GM19239 (cell line): Measurements from ENCODE around the gene IRF4.
A peak's percentile ranks its signal among the peaks of the same experiment; 100 is the strongest.

Experiments
- DNase-seq: peaks from one replicate; pipeline ENCODE4 v3.0.0; 2011; ENCODE audit warnings: low spot score; ENCODE audit not compliant: insufficient read length
- FAIRE-seq: peaks from 2 replicates; lab custom pipeline; 2011; peaks lifted over from hg19 to GRCh38; lab: Jason Lieb, UNC

IRF4 gene

DNA sequence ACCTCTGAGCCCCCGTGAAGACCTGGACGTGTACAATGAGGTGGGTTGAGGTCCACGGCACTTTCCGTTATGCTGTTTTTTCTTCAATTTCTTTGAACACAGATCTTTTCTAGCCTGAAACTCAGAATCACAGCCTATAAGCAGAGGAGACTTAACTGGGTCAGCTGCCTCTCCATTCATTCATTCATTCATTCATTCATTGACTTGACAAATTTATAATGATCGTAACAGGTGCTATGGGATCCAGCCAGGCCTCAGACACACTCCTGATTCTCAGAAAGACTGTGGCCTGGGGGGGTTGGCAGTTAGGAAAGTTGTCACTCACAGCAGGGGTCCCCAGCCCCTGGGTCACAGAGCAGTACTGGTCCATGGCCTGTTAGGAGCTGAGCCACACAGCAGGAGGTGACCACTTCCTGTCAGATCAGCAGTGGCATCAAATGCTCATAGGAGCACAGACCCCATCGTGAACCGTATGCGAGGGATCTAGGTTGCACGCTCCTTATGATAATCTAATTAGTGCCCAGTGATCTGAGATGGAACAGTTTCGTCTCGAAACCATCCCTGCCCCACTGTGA, 38.6 kb upstream of the IRF4 start:
- DNase-seq = no peak
- no peak for FAIRE-seq

DNA sequence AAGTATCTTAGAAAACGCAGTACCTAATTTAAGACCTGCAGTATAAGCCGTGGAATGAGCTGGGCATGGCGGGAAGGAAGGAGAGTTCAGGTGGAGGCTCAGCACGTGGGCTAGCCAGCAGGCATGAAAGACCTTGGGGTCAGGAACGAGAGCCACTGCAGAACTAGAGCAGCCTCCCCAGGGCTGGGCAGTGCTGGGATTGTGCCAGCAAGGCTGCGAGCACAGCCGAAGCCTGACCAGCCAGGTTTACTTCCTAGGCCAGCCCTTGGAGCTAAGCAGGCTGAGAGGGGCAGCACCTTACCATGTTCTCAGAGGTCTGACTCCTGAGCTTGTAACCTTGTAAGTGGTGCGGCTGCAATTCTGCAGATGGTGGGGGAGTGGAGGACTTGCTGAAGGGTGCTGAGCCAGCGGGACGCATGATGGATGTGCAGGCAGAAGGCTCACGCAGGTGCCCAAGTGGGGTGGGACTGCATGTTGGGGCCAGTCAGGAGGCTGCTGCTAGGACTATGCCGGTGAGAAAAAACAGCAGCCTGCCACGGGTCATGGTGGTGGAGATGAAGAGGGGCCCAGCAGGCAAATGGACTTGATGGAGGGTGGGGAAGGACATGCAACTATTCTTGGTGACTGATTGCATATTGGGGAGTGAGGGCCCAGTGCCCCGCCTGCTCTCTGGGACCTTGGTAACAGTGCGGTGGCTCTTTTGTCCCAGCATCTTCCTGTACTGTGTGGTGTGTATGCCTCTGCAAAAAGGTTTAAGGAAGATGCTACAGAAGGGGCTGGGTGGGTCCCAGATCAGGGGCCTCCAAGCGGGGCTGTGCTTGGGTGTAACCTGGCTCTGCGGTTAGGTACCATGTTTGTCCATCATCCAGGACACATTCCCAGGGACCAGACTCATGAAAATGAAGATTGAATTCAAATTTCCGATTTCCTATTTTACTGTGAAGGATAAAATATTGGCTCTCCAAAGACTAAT, 37.6 kb upstream of the IRF4 start:
- no peak for FAIRE-seq
- no peak for DNase-seq

DNA sequence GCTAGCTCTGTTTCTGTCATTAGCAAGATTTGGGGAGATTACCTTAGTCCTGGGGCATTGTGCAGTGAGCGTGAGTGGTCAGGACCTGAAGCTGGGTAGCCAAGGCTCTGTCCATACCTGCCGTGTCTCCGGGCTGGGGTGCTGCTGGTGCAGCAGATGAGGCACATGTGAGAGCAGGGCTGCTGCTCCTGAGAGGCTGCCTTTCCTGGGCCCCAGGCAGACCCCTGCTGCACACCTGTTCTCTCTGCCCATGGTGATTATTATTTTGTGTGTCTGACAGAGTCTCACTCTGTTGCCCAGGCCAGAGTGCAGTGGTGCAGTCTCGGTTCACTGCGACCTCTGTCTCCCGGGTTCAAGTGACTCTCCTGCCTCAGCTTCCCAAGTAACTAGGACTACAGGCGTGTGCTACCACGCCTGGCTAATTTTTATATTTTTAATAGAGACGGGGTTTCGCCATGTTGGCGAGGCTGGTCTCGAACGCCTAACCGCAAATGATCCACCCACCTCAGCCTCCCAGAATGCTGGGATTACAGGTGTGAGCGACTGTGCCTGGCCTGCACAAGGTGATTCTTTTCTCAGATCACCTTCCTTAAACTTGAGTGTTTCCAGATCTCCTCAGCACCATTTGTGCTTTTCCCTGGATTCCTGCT, 36.8 kb upstream of the IRF4 start:
- no peak for FAIRE-seq
- no peak for DNase-seq

DNA sequence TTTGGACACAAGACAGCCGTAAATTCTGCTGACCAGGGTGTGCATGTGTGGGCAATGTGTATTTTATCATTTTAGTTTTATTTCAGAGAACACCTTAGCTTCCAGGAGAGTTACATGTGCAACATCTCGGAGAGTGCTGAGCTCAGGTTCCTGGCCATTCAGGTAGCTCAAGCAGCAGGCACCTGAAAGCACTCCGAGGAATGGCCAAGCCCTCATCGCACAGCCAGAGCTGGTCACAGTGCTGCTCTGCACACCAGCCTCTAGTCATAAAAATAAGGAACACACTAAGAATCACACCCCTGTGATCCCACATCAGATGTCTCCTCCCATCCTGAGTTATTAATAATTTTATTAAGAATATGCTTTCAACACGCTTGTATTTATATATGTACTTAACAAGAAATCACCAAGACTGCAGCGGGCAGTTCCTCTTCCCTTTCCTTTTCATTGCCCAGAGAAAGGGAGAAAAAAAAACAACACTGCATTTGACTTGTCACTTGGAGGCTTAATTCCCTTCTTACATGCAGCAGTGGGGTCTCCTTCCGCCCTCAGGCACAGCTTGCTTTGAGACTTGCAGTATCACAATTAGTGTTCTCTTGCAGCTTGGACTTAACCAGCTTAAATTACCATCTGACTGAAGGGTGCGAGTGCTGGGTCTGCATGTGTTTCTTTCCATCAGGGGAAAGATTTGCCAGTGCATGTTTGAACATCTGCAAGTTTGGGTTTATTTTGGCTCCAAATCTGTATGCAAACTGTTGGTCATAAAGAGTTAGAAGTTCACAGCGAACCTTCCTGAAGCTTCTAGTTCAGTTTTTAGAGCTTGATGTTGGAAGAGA, 36.0 kb upstream of the IRF4 start:
- peak; percentile 95 for FAIRE-seq
- DNase-seq = no peak

DNA sequence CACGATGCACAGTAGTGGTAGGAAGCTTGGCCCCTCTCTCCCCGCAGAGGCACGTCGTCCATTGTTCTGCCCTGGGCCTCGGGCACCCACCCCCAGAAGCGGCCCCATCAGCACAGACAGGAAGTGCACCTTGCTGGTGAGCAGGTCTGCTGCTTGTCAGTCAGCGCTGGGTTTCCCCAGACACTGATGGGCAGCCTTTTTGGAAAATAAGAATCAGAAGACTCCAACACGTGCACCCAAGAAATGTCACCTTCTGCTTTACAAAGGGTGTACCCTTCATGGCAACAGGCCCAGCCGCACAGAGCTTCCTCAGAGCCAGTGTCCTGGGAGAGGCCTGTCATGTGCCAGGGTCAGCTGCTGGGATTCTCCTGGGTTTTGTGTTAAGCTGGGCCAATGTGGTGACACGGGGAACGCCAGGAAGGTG, 34.7 kb upstream of the IRF4 start:
- peak; percentile 63 for FAIRE-seq
- peak; percentile 76 for DNase-seq

DNA sequence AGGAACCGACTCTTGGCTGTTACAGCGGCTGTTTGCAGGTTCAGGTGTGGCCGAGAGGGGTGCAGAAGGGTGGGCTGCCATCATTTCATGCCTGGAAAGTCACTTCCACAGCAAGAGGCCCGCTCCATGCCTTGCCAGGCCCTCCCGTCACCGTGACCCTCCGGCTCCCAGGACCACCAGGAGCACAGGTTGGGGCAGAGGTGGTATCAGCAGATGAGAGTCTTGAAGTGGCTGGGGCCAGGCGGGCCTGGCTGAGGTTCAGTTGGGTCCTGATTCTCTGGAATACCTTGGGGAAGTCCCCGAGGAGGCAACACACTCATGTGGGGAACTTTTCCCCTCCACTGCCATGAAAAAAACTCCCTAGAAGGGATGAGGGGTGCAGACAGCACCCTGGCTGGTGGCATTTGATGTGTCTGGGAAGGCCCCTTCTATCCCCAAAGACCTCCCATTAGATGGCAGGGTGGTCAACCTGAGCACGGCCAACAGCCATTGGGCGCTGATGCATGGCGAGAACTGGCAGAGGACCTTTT, 34.2 kb upstream of the IRF4 start:
- DNase-seq (no peak), FAIRE-seq (no peak)

DNA sequence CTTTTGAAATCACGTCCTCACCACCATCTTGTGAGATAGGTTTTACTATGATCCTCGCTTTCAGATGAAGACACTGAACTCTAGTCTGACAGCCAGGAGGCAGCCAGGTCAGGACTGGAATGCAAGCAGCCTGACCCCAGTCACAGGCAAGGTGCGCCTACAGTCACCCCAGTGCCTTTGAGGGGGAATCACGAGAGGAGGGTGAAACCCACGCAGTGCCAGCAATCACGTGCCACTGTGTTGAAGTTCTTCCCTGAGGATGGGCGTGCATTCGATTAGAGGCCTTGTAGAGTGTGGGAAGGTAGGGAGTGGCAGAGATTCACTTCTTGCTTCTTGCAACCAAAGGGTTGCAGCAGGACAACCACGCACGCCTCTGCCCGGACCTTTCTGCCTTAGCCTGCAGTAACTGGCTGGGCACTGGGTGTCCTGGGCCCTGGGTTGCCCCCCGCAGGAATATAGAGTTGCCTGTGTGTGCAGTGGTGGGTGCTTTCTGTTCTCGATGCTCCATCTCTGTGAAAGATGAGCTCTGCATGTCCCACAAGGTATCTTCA, 33.7 kb upstream of the IRF4 start:
- no peak for DNase-seq
- peak; percentile 73 for FAIRE-seq

DNA sequence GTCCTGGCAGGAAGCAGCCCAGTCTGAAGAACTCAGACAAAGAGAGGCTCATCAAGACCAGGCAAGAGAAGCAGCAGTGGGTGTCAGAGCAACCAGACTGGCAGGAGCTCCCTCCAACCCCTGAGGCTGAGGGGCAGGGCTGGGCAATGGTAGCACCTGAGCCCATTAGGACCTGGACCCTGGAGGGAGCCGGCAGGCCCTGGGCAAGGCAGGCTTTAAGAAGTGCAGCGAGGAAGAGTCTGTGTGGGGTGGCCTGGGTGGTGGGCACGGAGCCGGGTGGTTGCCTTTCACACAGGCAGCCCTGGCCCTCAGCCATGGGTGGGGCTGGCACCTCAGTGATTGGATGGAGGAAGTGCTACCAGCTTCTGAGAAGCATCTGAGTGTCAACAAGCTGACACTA, 33.1 kb upstream of the IRF4 start:
- FAIRE-seq (no peak), DNase-seq (no peak)

DNA sequence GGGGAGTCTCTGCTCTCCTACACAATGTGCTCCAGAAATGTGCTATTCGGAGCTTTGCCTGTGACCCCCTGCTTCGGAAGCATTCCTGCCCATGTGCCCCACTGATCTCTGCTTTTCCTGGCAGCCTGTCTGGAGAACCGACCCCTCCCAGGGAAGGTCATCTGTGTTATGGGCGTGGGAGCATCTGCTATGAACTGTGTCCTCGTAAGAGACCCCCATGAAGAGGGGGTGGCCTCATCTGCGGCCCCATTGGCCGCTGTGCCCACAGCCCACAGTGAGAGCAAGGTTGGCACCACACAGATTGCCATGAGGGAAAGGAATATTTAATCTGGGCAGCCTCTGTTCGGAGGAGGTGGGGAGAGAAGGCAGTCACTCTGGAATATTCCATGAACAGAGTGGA, 32.7 kb upstream of the IRF4 start:
- FAIRE-seq (no peak), DNase-seq (no peak)

DNA sequence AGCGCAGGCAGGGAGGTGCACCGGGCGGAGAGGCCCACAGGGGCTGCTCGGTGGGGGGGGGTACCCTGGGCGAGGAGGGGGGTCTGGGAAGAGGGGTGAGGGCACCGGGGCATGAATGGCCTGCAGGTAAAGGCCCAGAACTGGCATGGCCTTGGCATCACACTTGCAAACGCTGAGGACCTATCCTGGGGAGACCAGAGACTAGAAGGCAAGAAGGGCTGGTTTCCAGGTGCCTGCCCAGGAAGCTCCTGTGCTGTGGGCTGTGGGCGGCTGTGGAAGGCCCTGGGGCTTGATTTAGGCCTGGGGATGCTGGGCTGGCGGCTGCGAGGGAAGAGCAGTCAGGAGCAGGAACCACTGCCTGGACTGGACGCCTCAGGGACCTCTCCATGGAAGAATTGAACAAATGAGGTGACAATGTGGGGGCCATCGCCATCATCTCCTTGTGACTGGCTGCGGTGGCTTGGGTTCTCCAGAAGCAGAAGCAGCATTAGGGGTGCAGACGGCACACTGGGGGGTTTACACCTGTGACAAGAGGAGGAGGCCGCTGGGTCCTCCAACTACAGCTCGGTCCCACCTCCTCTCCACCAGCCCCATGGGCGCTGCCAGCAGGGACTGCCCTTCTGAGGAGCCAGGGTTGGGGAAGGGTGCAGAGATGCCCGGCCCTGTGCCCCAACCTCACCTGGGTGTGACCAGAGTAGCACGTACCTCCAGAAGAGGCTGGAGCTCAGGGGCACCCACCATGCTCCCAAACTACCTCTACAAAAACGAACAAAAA, 32.1 kb upstream of the IRF4 start:
- FAIRE-seq = no peak
- no peak for DNase-seq

DNA sequence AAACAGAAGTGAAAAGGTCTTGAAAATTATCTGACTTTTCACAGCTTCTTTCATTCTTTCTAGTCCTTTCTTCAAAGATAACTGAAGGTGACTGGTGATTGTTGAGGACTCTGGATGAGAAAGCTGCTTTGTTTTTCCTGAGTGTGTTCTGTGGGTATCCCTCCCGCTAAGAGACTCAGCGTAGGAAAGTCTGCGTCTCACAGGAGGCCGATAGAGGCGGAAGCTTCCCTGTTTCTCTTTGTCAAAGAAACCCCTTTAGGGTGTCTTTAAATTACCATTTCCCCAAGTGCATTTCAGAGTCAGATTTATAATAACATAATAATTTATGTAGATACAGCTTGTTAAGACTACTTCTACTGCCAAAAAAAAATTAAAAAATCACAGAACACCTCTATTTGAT, 31.2 kb upstream of the IRF4 start:
- FAIRE-seq = no peak

DNA sequence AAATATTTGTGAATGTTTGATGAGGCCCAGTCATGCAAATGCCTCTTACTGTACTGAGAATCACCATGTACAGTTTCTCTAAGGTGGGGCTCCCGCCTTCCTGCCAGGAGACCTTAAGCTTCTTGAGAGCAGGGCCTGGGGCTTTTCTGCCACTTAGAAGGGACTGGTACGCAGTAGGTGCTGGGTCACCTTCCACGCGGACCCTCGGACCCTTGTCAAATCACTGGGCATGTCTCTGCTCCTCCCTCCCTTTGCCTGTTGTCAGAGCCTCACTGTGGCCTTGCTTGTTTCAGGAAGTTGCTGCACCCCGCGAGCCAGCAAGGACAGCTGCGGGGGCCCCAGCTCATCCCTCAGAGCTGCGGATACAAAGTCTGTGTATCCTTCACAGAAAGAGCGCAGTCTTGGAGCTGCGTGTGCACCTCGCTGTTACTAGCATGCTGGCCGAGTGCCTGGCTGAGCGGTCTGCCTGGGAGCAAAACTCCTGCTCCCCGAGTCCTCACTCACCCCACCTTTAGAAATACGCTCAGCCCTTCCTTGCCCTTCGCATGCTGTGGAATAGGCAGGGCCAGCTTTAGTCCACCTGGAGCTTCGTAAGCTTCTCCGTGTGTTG, 30.7 kb upstream of the IRF4 start:
- no peak for FAIRE-seq

More for the DNA sequence above, 31.2 kb upstream of the IRF4 start:
- DNase-seq = no peak

DNA sequence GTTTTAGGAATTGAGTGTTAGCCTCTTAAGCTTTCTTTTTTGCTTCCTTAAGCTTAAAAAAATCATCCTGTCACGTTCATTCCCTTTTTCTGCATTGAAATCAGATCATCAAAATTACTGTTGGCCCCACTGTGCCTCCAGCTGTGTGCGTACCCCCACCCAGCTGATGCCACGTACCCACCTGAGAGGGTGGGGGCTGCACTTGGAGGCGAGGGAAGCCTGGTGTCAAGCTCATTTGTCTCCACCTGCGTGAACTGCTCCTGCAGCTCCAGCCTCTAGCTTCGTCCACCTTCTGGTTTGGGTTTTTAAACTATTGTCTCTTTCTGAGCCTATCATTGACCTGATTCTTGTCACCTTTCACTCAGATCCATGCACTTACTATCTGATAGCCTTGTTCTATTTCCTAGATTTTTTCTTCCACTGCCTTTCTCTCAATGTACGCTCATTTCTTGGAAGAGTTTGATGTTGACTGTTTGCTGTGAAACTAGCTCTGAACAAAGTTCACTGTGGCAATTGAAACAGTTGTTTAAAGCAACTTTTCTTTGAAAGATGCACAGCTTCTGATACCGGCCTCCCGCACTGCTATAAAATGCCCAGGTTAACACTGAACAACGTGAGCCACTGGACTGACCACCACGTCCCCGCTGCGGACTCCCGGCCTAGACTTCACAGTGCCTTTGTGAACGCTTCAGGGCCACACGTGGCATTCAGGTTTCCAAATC, 30.0 kb upstream of the IRF4 start:
- peak; percentile 26 for FAIRE-seq
- DNase-seq = no peak

More for the DNA sequence above, 30.7 kb upstream of the IRF4 start:
- DNase-seq = no peak

DNA sequence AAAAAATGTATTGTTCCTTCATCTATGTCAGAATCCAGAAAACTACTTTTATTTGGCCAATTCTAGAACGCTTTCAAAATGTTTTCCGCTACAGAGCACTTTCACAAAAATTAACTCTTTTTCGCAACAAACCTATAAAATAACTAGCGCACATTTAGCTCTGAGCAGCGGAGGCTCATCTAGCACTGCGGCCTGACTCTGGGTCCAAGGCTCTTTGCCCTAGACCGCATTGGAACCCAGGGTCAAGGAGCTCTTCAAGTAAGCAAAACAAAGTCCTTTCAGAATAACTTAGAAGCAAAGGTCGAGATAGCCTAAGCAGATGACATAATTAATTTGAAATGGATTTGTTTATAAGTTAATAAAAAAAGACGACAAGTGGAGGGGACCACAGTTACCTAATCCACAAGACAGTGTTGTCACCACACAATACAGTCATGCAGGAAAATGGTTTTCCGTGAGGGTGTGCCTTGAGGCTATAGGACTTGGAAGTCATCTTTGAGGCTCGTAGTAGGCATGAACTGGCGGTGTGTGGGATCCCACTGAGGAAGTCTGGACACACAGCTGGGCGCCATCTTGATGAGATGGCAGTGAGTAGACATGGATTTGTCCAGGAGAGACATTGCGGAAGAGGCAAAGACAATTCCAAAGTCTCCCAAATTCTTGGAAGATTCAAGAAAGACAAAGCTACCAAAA, 29.2 kb upstream of the IRF4 start:
- DNase-seq (no peak), FAIRE-seq (no peak)

DNA sequence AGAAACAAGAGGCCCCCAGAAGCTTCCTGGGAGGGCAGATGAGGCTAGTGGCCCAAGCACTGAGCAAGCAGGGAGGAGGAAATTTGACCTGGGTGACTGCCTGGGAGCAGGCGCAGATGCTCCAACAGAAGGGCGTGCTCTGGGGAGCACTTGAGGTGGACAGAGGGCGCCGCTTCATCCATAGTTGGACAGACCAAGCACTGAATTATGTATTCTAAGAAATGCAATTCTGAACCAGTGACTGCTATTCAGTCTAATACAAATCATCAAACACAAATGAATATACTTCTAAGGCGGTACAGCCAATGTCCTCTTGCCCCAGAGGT, 28.7 kb upstream of the IRF4 start:
- FAIRE-seq (no peak), DNase-seq (no peak)

DNA sequence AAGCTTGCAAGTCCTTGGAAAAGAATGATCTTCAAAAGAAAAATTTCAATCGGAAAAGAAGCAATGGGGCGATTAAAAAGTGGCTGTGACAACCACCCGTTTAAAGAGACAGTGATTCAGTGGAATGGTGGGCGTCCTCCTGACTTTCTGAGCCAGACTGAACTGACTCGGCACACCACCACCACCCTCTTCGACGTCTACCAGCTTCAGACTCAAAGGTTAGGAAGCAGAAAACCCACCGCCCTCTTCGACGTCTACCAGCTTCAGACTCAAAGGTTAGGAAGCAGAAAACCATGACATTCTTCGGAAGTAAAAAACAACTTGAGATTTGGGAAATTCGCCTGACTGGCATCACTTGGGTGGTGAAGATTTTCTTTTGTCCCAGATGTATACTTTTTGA, 28.3 kb upstream of the IRF4 start:
- no peak for FAIRE-seq
- no peak for DNase-seq

DNA sequence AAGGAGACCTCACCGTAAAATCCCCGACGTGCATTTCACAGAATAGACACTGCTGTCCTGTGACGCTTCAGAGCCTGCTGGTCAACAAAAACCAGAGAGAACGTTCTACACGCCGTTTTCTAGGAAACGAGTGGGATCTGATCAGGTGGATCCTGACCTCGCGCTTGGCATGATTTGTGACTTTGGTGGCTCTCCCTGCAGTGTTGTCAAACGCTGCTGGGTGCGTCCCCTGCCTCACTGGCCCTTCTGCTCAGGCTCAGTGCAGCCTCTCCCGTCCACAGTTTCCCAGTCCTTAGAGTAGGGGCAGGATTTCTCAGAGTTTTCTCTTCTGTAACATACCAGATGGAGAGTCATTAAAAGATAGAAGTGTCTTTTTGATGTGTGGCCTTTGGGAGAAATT, 27.6 kb upstream of the IRF4 start:
- DNase-seq (no peak), FAIRE-seq (no peak)
